ENCODE data around the gene UNC5B.

Gene UNC5B

DNA sequence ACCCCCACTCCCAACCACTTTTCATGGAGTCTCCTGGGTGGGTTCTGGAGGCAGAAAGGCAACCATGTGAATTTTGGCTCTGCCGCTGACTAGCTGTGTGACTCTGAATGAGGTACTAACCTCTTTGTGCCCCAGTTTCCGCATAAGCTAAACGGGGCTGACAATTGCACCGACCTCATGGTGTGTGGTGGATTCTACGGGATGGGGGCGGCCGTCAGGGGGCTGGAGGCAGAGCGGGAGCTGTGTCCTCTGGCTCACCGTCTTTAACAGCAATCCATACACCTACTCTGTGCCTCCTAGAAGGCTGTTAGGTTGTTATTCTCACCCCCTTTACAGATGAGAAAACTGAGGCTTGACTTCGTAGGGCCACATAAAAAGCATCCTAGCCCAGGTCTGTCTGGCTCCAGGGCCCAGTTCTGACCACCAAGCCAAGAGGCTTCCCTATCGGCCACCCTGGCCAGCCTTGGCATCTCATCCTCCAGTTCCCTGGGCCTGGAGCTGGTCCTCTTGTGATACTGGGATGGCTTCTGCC, 102.4 kb downstream of the UNC5B start:
- DNase-seq (ENCODE audit: low read depth in 1 of 2, low spot score in 1 of 2): no peak

DNA sequence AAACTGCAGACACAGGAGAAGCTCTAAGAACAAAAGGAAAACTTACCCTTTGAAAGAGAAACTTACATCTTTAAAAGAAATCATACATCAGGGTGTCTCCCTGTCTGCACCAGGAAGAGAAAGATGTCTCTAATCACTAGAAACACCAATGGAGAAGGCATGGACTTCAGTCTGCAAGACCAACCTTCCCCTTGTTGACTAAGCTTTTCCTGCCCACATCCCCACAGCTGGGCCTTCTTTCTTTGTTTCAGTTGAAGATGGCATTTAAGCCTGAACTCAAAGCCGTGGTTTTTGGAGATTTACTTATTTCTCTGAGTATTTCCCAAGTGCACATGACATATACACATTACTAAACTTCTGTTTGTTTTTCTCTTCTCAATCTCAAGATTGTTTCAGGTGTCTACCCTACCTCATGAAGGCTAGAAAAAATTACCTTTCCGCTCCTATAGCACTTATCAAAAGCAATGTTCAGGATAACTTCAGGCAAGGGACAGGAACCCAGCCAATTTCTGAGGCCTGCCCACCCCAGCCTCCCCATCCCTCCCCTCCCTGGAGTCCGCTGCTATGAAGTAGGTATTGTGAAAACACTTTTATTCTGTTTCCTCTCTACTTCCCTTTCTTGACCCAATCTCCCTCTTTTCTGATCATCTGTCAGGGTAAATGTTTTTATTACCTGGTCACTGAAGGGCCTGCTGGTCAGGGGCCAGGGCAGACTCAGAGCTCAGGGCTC, 103.9 kb downstream of the UNC5B start:
- no peak for DNase-seq (ENCODE audit: low read depth in 1 of 2, low spot score in 1 of 2)

- DNase-seq (ENCODE audit: low read depth in 1 of 2, low spot score in 1 of 2): no peak
Observed at GRCh38 chr10:71316786-71317160, 104.4 kb downstream of the UNC5B start.

GRCh38 chr10:71317739-71318138, 105.4 kb downstream of the UNC5B start:
- no peak for DNase-seq (ENCODE audit: low read depth in 1 of 2, low spot score in 1 of 2)

DNA sequence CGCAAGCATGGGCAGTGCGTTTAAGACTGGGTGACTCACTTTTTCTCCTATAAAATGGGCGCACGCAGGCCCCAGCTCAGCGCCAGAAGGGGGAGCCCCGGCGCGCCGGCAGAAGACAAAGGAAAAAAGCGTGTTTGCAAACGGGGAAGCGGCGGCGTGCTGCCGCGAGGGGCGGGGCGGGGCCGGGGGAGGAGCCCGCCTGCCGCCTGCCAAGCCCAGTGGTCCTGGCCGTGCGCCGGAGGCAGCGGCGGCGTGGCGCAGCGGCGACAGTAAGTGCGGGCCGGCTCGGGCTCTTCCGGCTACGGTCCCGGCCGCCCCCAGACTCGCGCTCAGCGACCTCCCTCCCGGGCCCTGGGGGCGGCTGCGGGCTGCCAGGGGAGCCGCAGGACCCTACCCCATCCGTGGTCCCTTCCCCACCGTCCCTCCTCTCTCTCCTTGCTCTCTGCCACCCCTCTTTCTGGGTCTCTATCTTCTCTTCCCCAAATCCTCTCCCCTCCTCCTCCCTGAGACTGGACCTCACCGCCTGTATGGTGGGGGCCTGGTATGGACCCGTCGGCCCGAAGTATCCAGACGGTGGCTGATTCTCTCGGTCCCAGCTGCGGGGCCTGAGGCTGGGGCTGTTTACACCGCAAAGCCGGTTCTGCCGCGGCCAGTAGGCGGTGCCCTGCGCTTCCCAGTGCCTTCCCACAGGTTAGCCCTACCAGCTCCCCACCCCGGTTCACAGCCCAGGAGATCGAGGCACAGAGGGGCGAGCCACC, 106.9 kb downstream of the UNC5B start, which contains the start of gene SLC29A3:
TSS of gene SLC29A3 (plus strand) at position 218 of the 758 bp plus-strand sequence. CDS start at position 269, 51 bp downstream.
- DNase-seq (ENCODE audit: low read depth in 1 of 2, low spot score in 1 of 2): peak; percentile 70 to 83

- DNase-seq (ENCODE audit: low read depth in 1 of 2, low spot score in 1 of 2): no peak
Observed at GRCh38 chr10:71319800-71320392, 107.5 kb downstream of the UNC5B start.

GRCh38 chr10:71320592-71320991, 108.2 kb downstream of the UNC5B start:
- no peak for DNase-seq (ENCODE audit: low read depth in 1 of 2, low spot score in 1 of 2)

GRCh38 chr10:71321386-71321785, 109.0 kb downstream of the UNC5B start:
- DNase-seq (ENCODE audit: low read depth in 1 of 2, low spot score in 1 of 2): no peak

GRCh38 chr10:71323407-71323806, 111.0 kb downstream of the UNC5B start:
- DNase-seq (ENCODE audit: low read depth in 1 of 2, low spot score in 1 of 2): no peak

- DNase-seq (ENCODE audit: low read depth in 1 of 2, low spot score in 1 of 2): no peak
Observed at GRCh38 chr10:71324743-71325142, 112.4 kb downstream of the UNC5B start.

GRCh38 chr10:71325267-71325666, 112.9 kb downstream of the UNC5B start:
- DNase-seq (ENCODE audit: low read depth in 1 of 2, low spot score in 1 of 2): no peak

- no peak for DNase-seq (ENCODE audit: low read depth in 1 of 2, low spot score in 1 of 2)
Observed at GRCh38 chr10:71326464-71326881, 114.1 kb downstream of the UNC5B start.

DNA sequence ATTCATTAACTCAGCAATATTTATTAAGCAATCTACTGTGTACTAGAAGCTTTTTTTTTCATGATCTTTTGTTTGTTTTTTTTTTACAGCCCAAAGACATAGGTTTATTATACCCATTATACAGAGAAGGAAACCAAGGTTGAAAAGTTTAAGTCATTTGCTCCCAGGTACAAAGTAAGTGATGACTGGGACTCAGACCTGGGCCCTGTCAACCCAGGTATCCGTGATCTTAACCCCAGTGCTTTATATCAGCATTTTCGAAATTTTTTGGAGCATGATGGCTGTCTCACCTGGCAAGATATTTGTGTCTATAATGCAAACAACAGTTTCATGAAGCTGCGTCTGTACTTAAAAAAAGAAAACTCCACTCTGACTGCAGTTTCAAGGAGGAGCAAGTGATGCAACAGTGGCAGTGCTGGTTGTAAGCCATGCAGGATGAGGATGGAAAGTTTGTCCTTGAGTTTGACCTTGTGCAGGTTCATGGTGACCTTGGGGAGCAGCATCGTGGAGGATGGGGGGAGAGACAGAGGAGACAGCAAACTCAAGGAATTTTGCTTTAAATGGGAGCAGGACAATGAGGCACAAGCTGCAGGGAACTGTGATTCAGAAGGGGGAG, 118.5 kb downstream of the UNC5B start:
- no peak for DNase-seq (ENCODE audit: low read depth in 1 of 2, low spot score in 1 of 2)

- DNase-seq (ENCODE audit: low read depth in 1 of 2, low spot score in 1 of 2): no peak
Observed at GRCh38 chr10:71331736-71332135, 119.4 kb downstream of the UNC5B start.

DNA sequence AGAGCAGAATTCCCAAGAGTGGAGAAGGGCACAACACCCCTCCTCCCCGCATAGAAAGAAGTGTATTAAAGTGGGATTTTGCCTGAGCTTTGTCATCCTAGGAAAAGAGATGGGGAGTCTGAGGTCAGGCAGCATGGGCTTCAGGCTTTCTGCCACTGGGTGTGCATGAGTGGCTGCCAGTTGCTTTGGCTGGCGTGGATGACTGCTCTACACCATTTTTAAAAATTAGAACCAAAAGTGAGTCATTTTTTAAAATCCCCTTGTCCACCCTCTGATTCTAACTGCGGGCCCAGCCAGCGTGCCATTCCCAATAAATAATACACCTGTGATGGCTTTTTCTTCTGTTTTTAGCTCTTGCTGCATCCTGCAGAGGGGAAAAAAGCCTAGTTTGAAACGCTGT, 120.1 kb downstream of the UNC5B start:
- DNase-seq (ENCODE audit: low read depth in 1 of 2, low spot score in 1 of 2): no peak

GRCh38 chr10:71333129-71333887, 120.9 kb downstream of the UNC5B start:
- DNase-seq (ENCODE audit: low read depth in 1 of 2, low spot score in 1 of 2): no peak

- DNase-seq (ENCODE audit: low read depth in 1 of 2, low spot score in 1 of 2): no peak
Observed at GRCh38 chr10:71334221-71334791, 121.9 kb downstream of the UNC5B start.

- DNase-seq (ENCODE audit: low read depth in 1 of 2, low spot score in 1 of 2): no peak
Observed at GRCh38 chr10:71335173-71335708, 122.9 kb downstream of the UNC5B start.

DNA sequence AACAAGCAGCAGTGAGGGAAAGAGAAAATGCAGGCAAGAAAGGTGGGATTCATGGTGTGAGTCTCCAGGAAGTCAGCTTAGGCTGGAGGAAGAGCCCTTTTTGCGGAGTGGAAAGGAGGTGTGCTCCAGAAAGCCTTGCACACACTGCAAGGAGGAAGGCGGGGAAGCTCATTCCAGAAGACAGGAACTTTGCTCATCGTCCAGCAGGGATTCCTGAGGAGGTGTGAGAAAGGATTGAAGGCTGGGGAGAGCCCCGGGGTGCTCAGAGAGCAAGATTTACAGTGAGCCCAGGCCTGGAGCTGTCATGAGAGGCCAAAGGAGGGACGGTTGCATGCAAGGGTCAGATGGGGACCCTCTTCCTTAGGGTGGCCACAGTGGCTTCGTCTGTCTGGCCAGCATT, 124.3 kb downstream of the UNC5B start:
- no peak for DNase-seq (ENCODE audit: low read depth in 1 of 2, low spot score in 1 of 2)

- no peak for DNase-seq (ENCODE audit: low read depth in 1 of 2, low spot score in 1 of 2)
Observed at GRCh38 chr10:71337219-71337701, 124.9 kb downstream of the UNC5B start.

All from activated CD4-positive, alpha-beta T cell treated with anti-CD3 and anti-CD28 coated beads, Interleukin-2, amount 50 U/mL, for 24 hours (primary cell).